ENCODE results near the gene SLC51B.

GRCh38 chr15:65028921-65029735 is 16.1 kb upstream of the SLC51B start, which contains the start of gene MTFMT:
- TF ChIP-seq CTCF (IDR thresholded peaks at IDR 0.05; ENCODE audit: low read depth, low read length, poor library complexity, severe bottlenecking) = peak; percentile 27
- no peak for TF ChIP-seq EZH2phosphoT487 (IDR thresholded peaks at IDR 0.05; ENCODE audit: borderline replicate concordance, low read length)
